GM23338 (cell line): ENCODE data around the gene GRHPR. TPM values are rescaled to one million over a fixed set of nuclear protein-coding genes. Genes with fewer than 3 reads are reported as not detected.

Experiments used
- ATAC-seq: fragments of 200-7000 bp; cut with Tn5 transposase; 3 replicates; pipeline ENCODE4 v1.9.1; 2020
- DNase-seq: peaks from one replicate; pipeline ENCODE4 v3.0.0-alpha.2; 2015; ENCODE audit warnings: low spot score
- H2AFZ ChIP-seq: fragments of 200-600 bp; sonication (generic); 2 replicates; pipeline ENCODE4 v1.8.0; 2016; ENCODE audit warnings: antibody characterized with exemption, mild to moderate bottlenecking, moderate library complexity
- H3F3A ChIP-seq: fragments of 200-600 bp; sonication (generic); replicated peaks from 2 replicates; pipeline ENCODE4 v1.8.0; 2017; ENCODE audit warnings: antibody characterized with exemption, mixed run types, low read depth
- H3K27ac ChIP-seq: fragments of 200-600 bp; sonication (generic); 2 replicates; pipeline ENCODE4 v1.6.1; 2016; ENCODE audit warnings: low read depth
- H3K27me3 ChIP-seq: fragments of 200-600 bp; sonication (generic); 2 replicates; pipeline ENCODE4 v1.8.0; 2016; ENCODE audit warnings: mild to moderate bottlenecking, mixed run types, moderate library complexity; ENCODE audit not compliant: insufficient read depth
- H3K36me3 ChIP-seq: fragments of 200-600 bp; sonication (generic); 2 replicates; pipeline ENCODE4 v1.8.0; 2016; ENCODE audit warnings: mild to moderate bottlenecking; ENCODE audit not compliant: insufficient read depth
- H3K4me1 ChIP-seq: fragments of 200-600 bp; sonication (generic); 2 replicates; pipeline ENCODE4 v1.8.0; 2016; ENCODE audit warnings: mild to moderate bottlenecking, moderate library complexity; ENCODE audit not compliant: insufficient read depth
- H3K4me2 ChIP-seq: fragments of 200-600 bp; sonication (generic); 2 replicates; pipeline ENCODE4 v1.7.1; 2017; ENCODE audit warnings: mixed run types
- H3K4me3 ChIP-seq: fragments of 200-600 bp; sonication (generic); 2 replicates; pipeline ENCODE4 v1.6.1; 2016; ENCODE audit warnings: mixed run types
- H3K79me2 ChIP-seq: fragments of 200-600 bp; sonication (generic); replicated peaks from 2 replicates; pipeline ENCODE4 v1.8.0; 2017; ENCODE audit warnings: mild to moderate bottlenecking; ENCODE audit not compliant: insufficient read depth
- H3K9me2 ChIP-seq: fragments of 200-600 bp; sonication (generic); 2 replicates; pipeline ENCODE4 v1.8.0; 2017; ENCODE audit not compliant: insufficient read depth
- H4K20me1 ChIP-seq: fragments of 200-600 bp; sonication (generic); replicated peaks from 2 replicates; pipeline ENCODE4 v1.8.0; 2017; ENCODE audit warnings: mild to moderate bottlenecking; ENCODE audit not compliant: insufficient read depth
- H3K27ac Mint-ChIP-seq: 2 replicates; pipeline ENCODE4 v1.8.0; 2020; ENCODE audit warnings: inconsistent platforms, mild to moderate bottlenecking, moderate library complexity, mixed read lengths
- H3K27me3 Mint-ChIP-seq: 3 replicates; pipeline ENCODE4 v1.8.0; 2022; ENCODE audit warnings: low read depth, mild to moderate bottlenecking, moderate library complexity, mixed read lengths, inconsistent platforms; ENCODE audit not compliant: insufficient read depth, poor library complexity
- H3K36me3 Mint-ChIP-seq: 3 replicates; pipeline ENCODE4 v1.8.0; 2021; ENCODE audit warnings: low read depth, mild to moderate bottlenecking, inconsistent platforms, moderate library complexity, mixed read lengths
- H3K4me1 Mint-ChIP-seq: 3 replicates; pipeline ENCODE4 v1.8.0; 2020; ENCODE audit warnings: mild to moderate bottlenecking, inconsistent platforms, mixed read lengths
- H3K4me3 Mint-ChIP-seq: 3 replicates; pipeline ENCODE4 v1.8.0; 2021; ENCODE audit warnings: moderate library complexity, mild to moderate bottlenecking, inconsistent platforms, mixed read lengths
- H3K9me3 Mint-ChIP-seq: 3 replicates; pipeline ENCODE4 v1.8.0; 2020; ENCODE audit warnings: moderate library complexity, mild to moderate bottlenecking, inconsistent platforms, mixed read lengths
- CREB1 ChIP-seq: fragments of 250-450 bp; sonication (Bioruptor Pico); IDR thresholded peaks from 2 replicates; pipeline ENCODE4 v1.5.0; 2020; ENCODE audit warnings: low read depth, mild to moderate bottlenecking, moderate library complexity
- CTCF ChIP-seq, 2 experiments: fragments of 200-600 bp in 1 of 2; sonication (generic) in 1 of 2; conservative IDR thresholded peaks; 2 replicates each; pipeline versions ENCODE4 v1.5.1 to v1.6.1; 2016 to 2017; ENCODE audit warnings: antibody characterized with exemption in 2 of 2, low read depth in 2 of 2, mild to moderate bottlenecking in 2 of 2, moderate library complexity in 1 of 2
- ETS1 ChIP-seq: IDR thresholded peaks from 2 replicates; pipeline ENCODE4 v1.6.1; 2016; ENCODE audit warnings: antibody characterized with exemption
- EZH2 ChIP-seq: fragments of 200-600 bp; sonication (generic); IDR thresholded peaks from one replicate; pipeline ENCODE4 v1.8.0; 2017; ENCODE audit warnings: antibody characterized with exemption, mild to moderate bottlenecking, low read depth; ENCODE audit not compliant: unreplicated experiment
- EZH2phosphoT487 ChIP-seq: fragments of 200-600 bp; sonication (generic); IDR thresholded peaks from one replicate; pipeline ENCODE4 v1.8.1; 2018; ENCODE audit warnings: antibody characterized with exemption; ENCODE audit not compliant: unreplicated experiment
- JUNB ChIP-seq: IDR thresholded peaks from one replicate; pipeline ENCODE4 v1.6.1; 2016; ENCODE audit warnings: antibody characterized with exemption; ENCODE audit not compliant: unreplicated experiment
- NANOG ChIP-seq: IDR thresholded peaks from 2 replicates; pipeline ENCODE4 v1.6.1; 2016; ENCODE audit warnings: antibody characterized with exemption, borderline replicate concordance
- POLR2AphosphoS5 ChIP-seq: IDR thresholded peaks from 2 replicates; pipeline ENCODE4 v1.6.1; 2016; ENCODE audit warnings: antibody characterized with exemption, low read depth
- REST ChIP-seq: IDR thresholded peaks from one replicate; pipeline ENCODE4 v1.6.1; 2018; ENCODE audit warnings: antibody characterized with exemption; ENCODE audit not compliant: unreplicated experiment
- STAT1 ChIP-seq: IDR thresholded peaks from one replicate; pipeline ENCODE4 v1.6.1; 2016; ENCODE audit warnings: antibody characterized with exemption; ENCODE audit not compliant: unreplicated experiment
- ZNF114 ChIP-seq: fragments of 250-450 bp; sonication (Bioruptor Pico); IDR thresholded peaks from 2 replicates; pipeline ENCODE4 v1.5.0; 2020; ENCODE audit warnings: mild to moderate bottlenecking, moderate library complexity
- ZNF331 ChIP-seq: fragments of 250-450 bp; sonication (Bioruptor Pico); IDR thresholded peaks from 2 replicates; pipeline ENCODE4 v1.5.0; 2020; ENCODE audit warnings: low read depth, mild to moderate bottlenecking, moderate library complexity
- polyA plus RNA-seq: library from polyadenylated mRNA; unstranded; fragments of >200 nt; fragmentation: Nextera tagmentation; extraction: Ambion mirVana; gene quantifications from 2 replicates; pipeline ENCODE4 v1.2.1, GENCODE V29; 2016
- total RNA-seq: library from RNA; depleted of rRNA; stranded (reverse); fragments of >200 nt; shearing (Covaris generic); gene quantifications from 2 replicates; pipeline ENCODE4 v1.2.3, GENCODE V29; 2014
- TF ChIP-seq, protein P1 (sequence below): fragments of 250-450 bp; sonication (Bioruptor Pico); IDR thresholded peaks from 2 replicates; pipeline ENCODE4 v1.5.0; 2020; ENCODE audit warnings: mild to moderate bottlenecking, moderate library complexity

The GRHPR gene
- total and polyA plus RNA-seq, 2 experiments from 2014 or later: 69.0 to 128 TPM

- Histone ChIP-seq H3K27ac (no peak overlapping the region), H3K9me2 (no peaks in the 10 kb centered on the region), H3K79me2 (peaks cover 69% of the 10 kb centered on the region), H2AFZ (no peak overlapping the region), H3K36me3 (peaks cover 18% of the 10 kb centered on the region), H3K4me2 (no peak overlapping the region), H3K4me3 (no peak overlapping the region), H3F3A (0 out of 2 replicates have a peak, but pooled peaks cover 9% of the 10 kb centered on the region), H3K27me3 (no peaks in the 10 kb centered on the region), H4K20me1 (peaks cover 46% of the 10 kb centered on the region), H3K4me1 (no peaks in the 10 kb centered on the region)
- Mint-ChIP-seq H3K9me3 (no peaks in the 10 kb centered on the region), H3K4me3 (no peak overlapping the region), H3K4me1 (no peaks in the 10 kb centered on the region; the same call in 1 of the 3 replicates), H3K36me3 (peaks cover 54% of the 10 kb centered on the region), H3K27ac (no peak overlapping the region), H3K27me3 (no peaks in the 10 kb centered on the region)
- TF ChIP-seq STAT1 (no peak), NANOG (no peak), CTCF (conservative IDR thresholded peaks at IDR 0.05; ENCODE audit: low read depth in 2 of 2) (no peak), POLR2AphosphoS5 (no peak), CREB1 (CRISPR knock-in tag) (no peak), ZNF114 (CRISPR knock-in tag) (no peak), ZNF331 (no peak), EZH2 (no peak), REST (no peak), ETS1 (no peak), EZH2phosphoT487 (no peak), JUNB (no peak)
- TF ChIP-seq, protein P1, sequence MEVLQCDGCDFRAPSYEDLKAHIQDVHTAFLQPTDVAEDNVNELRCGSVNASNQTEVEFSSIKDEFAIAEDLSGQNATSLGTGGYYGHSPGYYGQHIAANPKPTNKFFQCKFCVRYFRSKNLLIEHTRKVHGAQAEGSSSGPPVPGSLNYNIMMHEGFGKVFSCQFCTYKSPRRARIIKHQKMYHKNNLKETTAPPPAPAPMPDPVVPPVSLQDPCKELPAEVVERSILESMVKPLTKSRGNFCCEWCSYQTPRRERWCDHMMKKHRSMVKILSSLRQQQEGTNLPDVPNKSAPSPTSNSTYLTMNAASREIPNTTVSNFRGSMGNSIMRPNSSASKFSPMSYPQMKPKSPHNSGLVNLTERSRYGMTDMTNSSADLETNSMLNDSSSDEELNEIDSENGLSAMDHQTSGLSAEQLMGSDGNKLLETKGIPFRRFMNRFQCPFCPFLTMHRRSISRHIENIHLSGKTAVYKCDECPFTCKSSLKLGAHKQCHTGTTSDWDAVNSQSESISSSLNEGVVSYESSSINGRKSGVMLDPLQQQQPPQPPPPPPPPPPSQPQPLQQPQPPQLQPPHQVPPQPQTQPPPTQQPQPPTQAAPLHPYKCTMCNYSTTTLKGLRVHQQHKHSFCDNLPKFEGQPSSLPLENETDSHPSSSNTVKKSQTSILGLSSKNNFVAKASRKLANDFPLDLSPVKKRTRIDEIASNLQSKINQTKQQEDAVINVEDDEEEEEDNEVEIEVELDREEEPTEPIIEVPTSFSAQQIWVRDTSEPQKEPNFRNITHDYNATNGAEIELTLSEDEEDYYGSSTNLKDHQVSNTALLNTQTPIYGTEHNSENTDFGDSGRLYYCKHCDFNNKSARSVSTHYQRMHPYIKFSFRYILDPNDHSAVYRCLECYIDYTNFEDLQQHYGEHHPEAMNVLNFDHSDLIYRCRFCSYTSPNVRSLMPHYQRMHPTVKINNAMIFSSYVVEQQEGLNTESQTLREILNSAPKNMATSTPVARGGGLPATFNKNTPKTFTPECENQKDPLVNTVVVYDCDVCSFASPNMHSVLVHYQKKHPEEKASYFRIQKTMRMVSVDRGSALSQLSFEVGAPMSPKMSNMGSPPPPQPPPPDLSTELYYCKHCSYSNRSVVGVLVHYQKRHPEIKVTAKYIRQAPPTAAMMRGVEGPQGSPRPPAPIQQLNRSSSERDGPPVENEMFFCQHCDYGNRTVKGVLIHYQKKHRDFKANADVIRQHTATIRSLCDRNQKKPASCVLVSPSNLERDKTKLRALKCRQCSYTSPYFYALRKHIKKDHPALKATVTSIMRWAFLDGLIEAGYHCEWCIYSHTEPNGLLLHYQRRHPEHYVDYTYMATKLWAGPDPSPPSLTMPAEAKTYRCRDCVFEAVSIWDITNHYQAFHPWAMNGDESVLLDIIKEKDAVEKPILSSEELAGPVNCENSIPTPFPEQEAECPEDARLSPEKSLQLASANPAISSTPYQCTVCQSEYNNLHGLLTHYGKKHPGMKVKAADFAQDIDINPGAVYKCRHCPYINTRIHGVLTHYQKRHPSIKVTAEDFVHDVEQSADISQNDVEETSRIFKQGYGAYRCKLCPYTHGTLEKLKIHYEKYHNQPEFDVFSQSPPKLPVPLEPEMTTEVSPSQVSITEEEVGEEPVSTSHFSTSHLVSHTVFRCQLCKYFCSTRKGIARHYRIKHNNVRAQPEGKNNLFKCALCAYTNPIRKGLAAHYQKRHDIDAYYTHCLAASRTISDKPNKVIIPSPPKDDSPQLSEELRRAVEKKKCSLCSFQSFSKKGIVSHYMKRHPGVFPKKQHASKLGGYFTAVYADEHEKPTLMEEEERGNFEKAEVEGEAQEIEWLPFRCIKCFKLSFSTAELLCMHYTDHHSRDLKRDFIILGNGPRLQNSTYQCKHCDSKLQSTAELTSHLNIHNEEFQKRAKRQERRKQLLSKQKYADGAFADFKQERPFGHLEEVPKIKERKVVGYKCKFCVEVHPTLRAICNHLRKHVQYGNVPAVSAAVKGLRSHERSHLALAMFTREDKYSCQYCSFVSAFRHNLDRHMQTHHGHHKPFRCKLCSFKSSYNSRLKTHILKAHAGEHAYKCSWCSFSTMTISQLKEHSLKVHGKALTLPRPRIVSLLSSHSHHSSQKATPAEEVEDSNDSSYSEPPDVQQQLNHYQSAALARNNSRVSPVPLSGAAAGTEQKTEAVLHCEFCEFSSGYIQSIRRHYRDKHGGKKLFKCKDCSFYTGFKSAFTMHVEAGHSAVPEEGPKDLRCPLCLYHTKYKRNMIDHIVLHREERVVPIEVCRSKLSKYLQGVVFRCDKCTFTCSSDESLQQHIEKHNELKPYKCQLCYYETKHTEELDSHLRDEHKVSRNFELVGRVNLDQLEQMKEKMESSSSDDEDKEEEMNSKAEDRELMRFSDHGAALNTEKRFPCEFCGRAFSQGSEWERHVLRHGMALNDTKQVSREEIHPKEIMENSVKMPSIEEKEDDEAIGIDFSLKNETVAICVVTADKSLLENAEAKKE (CRISPR knock-in tag): no peak
- DNase-seq: no peak
- no peak for ATAC-seq
These were observed 19.4 kb downstream of the GRHPR start for GRCh38 chr9:37441776-37442370.
